ENCODE measurements around the gene EN1. TPM values are rescaled to one million over a fixed set of nuclear protein-coding genes. Genes with fewer than 3 reads are reported as not detected.
A peak's percentile ranks its signal among the peaks of the same experiment; 100 is the strongest.

EN1 gene
- total RNA-seq, 1 donor from 2014 or later: 5.1 TPM

DNA sequence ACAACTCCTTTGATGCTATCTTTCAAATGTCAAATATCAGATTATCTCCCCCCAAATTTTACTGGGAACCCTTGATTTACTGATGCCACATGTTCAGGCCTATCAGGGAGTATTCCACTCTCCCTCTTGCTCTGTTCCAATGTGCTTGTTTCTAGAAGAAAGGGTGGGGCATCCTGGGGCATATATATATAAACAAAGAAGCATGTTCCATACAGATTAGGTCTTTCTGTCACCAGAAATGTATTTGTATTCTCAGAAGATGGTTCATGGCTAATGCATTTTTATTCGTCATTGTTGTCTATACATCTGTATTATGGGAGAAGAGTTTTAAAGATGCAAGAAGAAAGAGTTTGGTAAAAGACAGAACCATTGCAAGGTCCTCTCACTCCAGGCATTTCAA lies 24.9 kb downstream of the EN1 start:
- DNase-seq (ENCODE audit: low read depth): no peak

DNA sequence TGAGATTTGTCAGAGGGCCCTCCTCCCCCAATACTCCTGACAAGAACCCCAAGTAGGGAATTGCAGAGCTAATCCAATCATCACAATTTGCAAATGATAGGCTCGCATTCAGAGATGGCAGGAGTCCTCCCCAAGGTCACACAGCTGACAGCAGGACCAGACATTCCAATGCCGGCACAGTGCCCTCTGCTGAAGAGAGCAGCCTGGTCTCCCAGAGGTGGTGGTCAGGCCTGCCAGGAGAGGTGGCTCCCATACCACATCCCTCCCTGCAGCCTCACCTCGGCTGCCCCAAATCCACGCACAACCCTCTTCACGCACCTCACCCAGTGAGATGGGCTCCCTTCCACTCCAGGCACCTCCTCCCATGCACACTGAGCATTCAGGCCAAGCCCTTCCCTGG lies 25.4 kb downstream of the EN1 start:
- no peak for DNase-seq (ENCODE audit: low read depth)

DNA sequence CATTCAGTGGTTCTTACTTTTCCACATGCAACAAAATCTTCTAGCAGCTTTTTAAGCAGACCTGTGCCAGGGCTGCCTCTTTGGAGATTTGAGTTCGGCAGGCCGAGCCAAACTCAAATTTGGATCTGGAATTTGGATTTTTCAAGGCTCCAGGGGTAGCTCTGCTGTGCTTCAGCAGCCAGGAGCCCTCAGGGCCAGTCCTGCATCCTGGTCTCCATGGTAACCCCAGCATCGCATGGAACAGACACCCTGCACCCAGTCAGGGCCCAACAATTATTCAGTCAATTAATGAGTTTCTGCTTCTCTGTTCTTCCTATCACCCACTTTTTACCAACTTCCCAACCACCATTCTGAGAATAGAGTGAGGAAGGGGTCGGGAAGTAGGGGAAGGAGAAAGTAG lies 30.0 kb downstream of the EN1 start:
- DNase-seq (ENCODE audit: low read depth): no peak

DNA sequence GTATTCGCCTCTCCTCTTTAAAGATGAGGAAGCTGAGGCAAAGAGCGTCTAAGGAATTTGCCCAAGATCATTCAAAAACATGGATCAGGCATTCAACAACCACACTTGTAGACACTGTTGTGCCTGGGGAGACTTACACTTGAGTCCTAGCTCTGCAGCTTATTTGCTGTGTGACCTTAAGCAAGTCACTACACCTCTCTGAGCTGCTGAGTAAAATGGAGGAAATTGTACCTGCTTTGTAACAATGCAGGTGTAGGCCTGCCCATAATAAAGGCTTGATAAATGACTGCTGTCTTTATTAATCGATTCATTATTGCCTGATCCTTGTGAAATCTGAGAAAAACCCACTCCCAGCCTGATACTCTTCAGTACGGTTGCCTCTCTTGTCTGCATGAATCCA lies 30.8 kb downstream of the EN1 start:
- DNase-seq (ENCODE audit: low read depth): no peak

DNA sequence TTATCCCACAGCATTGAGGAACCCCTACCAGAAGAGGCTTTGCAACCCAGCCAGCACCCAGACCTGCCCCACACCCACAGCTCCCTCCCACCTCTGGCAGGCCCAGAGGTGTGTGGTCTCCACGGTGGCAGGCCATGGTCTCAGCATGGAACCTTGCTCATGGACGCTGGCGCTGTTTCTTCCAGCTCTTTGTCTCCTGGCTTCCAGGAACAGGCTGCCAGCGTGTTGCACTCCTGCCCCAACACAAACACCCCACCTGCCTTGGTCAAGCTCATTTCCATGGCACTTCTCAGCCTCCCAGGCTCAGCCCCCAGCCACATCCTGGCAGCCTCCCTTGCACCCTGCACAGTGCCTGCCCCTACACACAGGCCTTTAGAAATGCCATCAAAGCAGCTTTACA lies 31.7 kb downstream of the EN1 start:
- DNase-seq (ENCODE audit: low read depth): no peak

DNA sequence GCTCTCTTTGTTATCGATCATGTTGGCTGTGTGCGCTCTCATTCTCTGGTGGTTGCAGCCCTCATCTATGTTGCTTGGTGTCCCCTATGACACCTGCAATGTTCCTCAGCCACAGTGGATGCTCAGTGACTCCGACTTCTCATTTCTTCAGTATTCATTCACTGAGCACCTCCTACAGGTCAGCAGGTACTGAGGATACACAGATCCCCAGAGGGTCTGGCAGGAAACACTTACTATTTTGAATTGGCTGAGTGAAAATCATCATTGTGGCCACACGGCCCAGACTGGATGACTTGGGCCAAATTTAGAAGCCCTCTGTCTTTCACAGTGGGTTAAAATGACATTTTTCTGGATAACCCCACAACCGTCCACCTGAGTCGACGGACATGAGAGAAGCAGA lies 32.1 kb downstream of the EN1 start:
- DNase-seq (ENCODE audit: low read depth): no peak

DNA sequence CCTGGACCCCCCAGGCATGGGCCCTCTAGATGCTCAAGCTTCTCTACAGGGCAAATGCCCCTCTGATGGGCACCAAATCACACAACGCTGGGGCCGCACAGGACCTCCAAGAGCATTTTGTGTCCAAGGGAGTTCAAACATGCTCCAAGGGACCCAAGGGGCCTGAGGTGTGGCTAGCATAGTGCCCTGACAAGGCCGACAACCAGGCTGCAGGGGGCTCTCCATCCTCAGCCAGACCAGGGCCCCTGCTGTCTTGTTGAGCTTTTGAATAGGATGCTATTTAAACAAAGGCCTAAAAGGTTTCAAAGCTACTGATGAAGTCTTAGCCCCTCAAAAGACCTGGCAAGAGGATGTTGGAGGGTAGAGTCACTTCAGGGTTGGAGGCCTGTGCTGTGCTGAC lies 33.1 kb downstream of the EN1 start:
- no peak for DNase-seq (ENCODE audit: low read depth)

DNA sequence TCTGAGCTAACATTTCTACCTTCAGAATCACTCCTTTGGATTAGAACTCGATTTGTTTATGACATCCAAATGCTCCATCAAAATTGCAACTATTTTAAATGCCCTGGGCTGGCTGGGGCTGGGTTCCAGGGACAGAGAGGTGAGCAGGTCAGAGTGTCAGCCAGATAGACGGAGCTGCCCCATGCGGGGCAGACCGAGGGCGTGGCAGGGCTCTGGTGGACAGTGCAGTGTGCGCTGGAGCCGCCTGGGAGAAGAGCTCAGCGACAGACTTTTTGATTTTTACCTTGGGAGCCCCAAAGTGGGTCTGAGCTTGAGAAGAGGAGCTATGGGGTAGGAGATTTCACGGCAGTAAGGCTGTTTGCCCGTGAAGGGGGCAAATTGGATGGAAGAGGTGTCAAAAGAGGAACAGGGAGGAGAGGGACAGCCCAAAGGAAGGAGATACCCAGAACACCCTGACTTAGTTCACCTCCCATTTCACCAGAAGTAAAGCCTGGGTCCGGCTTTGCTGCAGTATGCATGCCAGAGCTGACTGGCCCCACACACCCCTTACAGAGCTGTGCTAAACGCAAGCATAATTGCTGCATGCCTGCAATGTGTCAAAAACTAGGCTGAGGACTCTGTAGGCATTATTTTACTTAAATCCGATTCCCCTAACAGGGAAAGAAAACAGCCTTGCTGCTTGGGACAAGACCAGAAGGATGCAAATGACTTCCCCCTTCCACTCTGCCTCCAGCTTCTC lies 33.7 kb downstream of the EN1 start:
- no peak for DNase-seq (ENCODE audit: low read depth)

DNA sequence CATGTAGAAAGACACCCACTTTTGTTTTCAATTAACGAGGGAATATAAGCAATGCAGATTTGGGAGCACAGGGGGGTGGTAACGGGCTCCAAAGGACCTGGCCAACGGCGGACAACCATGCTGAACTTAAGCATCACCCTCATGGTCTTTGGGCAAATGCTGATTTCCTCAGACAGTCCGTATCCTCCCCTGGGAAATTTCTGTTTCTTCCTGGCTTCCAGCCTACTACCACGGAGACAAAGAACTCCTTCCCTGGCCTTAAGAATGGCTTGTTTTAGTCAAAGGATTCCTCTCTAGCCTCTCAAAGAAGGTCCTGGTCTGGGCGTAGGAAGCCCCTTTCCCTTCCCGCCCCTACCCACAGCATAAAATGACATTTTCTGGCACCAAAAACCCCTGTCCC lies 34.3 kb downstream of the EN1 start:
- no peak for DNase-seq (ENCODE audit: low read depth)

DNA sequence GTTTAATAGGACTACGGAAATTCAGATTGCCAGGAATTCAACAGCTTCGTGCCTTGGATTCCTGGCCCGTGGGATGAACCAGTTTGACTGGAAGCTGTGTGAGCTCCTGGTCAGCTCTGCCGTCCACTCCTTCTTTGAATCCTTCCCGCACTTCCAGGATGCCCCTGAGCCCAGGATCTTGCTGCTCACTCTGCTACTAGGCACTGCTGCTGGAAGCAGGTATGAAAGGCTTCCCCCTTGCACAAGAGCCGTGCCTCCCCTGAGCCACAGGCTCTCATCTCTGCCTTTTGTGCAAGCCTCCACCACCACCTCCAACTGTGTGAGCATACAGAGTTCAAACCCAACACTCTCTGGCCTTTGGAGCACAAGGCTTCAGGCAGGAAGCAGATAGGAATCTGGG lies 34.9 kb downstream of the EN1 start:
- no peak for DNase-seq (ENCODE audit: low read depth)

DNA sequence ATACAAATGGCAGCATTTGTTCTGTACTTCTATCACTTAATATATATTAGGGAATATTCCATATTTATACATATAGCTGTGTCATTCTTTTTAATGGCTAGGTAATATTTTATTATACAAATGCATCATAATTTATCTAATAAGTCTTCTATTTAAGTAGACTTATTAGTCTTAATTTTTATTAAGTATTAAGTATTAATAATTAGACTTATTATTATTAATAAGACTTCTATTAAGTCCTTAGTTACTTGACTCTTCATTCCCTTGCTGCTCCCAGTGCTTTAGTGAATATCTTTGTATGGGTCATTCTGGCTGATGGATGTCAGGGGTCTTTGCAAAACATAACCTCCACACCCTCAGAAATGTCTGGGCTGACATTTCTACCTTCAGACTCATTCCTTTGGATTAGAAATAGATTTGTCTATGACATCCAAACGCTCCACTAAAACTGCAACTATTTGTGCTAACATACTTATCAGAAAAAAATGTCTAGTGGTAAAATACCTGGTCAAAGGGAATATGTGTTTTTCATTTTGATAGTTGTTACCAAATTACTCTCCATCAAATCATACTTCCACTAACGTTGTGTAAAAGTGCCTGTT lies 35.8 kb downstream of the EN1 start:
- no peak for DNase-seq (ENCODE audit: low read depth)

DNA sequence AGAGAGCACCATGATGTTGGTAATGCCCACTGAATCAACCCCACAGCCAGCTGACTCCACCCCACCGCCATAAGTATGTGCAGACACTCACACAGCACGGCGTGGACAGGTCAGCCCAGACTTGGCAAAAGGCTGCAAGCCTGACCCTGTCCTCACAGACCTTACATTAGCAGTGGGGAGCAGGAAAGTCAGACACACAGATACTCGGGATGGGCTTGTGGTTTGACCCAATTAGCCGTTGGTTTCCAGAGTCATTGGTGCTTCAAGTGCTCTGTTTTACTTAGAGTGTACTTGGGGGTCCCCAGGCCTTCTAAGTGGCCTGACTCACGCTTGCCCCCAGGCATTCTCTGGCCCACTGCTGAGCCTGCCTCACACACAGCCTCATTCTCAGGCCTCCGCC lies 36.7 kb downstream of the EN1 start:
- no peak for DNase-seq (ENCODE audit: low read depth)

DNA sequence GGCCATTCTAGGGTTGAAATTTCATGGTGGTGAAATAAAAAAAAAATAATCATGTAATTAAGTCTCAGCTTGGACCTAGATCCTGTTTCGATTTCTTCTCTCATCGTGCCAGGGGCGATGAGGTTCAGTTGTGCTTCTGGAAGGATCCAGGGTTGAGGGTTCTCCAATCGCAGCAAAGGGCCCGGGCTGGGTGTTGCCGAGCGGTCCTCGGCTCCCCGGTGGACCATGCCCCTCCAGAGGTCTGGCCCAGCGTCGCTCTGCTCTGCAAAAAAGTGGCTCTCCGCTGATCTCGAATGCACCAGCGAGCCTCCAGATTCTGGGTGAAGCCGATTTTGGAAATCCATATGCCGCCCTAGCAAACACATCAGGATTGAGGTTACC lies 39.0 kb downstream of the EN1 start:
- no peak for DNase-seq (ENCODE audit: low read depth)

DNA sequence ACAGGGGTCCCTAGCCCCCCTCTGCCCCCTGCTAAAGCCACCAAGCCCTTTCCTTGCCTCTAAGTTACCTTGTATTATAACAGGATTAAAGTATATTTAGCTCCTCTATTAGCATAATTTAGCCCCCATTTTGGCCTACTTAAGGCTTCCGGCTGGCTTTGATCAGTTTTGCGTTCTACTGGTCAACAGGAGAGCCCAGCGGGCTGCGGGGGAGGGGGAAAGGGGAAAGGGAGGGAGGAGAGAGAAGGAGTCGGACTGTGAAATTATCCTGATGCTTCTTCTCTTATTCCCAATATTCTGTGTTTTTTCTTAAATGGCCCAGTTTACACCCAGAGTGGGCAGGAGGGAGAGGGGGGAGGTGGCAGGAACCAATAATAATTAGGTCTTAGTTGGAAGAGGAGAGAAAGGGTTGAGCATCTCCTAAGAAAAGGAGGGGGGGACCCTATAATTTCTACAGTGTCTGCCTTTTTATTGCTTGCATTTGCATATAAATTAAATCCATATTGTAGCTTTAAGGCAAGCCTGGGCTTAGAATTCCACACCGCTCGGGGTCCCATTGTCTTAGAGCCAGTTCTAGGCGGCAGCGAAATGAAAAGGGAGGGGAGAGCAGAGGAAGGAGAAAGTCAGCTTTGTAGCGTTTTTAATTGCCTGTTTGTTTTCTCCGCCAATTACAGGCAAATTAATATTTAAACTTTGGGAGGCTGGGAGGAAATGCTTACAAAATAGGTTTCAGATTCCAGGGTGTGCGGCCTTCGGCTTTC lies 39.6 kb downstream of the EN1 start:
- DNase-seq (ENCODE audit: low read depth): no peak

DNA sequence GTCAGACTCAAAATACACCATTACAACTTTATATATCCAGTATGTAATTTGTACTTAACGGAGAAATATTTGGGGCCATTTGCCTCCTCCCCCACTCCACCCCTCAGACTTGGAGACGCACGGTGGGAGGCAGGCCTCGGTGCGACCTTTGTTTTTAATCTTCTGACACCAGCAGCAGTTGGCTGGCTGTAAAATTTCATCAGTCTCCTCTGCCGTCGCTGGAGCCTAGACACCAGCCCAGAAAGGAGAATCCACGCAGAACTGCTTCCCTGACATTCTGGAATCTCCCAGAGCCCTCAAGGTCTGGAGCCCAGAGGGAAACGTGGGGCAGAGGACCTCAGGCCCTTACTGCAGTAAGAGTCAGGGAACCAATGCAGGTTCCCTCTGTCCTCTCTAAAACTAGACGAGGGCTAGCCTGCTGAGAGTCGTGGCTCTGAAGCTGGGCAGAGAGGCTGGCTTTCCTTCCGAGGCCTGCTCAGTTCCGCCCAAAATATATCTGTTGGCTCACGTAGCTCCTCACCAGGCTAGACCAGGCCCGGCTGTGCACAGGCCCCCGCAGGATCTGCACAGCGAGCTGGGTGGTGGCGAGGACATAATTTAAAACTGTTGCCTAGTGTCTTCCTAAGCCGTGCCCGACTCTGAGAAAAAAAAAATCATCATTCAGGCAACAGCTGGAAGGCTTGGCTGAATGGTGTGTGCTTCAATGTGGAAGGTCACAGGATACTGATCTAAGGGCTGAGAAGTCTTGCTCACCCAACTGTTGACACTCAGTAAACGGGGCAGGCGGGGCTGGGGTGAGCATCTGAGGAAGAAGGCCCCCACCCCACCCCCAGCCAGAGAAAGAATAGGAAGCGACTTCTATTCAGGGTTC lies 40.4 kb downstream of the EN1 start:
- DNase-seq (ENCODE audit: low read depth): peak; percentile 14

DNA sequence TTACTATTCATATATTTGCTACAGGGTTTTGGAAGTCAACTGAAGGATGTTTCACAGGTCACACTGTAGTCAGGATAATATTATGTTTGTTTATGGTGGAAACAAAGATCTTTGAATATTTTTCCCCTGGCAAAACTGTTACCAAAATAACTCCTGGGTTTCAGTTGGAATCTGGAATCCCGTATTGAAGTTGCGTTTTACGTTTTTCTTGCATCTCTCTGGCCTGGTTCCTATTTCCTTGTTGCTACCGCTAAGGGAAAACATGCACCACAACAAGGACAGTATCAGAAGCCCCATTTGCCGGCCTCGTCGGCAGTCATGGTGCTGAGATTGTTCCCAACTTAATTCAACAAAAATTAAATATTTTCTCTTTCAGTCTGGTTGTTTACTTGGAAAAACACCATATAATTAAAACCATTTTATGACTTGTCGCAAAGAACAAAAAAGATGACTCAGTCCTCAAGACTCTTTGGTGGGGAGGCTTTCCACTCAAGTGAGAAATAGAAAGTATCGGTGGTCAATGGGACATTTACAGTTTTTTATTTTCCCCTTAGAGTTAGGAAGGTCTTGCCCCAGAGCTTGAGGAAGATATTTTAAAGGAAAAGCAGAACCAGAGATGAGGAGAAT lies 42.3 kb downstream of the EN1 start:
- DNase-seq (ENCODE audit: low read depth): no peak

DNA sequence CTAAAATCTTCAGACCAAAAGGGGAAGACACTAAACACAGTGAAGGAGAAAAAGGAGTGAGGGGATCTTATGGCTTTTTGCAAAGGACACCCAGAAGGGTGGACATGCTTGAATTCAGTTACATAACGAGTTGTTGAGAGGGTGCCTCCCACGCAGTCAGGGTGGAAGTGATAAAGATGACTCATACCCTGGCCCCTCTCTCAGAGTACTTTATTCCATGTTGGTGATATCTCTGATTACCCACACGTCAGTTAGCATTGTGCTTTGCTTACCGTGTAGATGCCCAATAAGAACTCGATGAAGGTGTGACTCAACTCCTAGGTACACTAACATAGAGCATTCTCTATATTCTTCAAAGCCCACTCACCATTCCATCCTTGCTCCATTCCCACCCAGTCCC lies 44.4 kb downstream of the EN1 start:
- no peak for DNase-seq (ENCODE audit: low read depth)

DNA sequence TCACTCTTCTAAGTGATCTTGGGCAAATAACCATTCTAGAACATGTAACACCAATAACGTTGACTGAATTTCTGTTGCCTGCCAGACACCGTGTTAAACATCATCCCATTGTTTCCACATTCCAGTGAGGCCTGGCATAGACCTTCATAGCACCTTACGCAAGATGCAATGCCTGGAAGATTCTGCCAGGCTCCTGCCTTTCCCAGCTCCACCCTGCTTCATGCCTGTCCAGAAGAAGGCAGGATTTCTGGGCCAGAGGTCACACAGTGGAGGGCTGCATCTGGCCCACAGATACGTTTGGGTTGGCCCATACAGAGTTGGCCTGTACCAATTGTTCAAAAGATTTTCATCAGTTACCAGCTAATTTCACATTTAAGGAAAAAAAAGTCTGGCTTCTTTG lies 46.3 kb downstream of the EN1 start:
- DNase-seq (ENCODE audit: low read depth): no peak

DNA sequence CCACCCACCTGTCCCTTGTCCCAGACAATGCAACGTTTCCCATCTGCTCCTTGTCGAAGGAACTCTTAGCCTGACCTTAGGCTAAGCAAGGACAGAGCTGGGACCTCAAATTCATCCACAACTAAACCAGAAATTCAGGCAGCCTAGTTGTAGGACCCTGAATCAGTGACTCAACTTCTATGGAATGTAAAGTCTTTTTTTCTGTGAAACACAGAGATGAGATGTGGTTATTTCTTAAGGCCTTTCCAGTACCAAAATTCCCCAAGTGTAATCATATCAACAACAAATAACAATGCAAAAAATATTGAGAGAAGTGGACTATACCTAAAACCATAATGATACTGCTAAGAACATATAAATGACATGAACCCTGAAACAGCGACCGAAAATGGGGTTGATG lies 46.7 kb downstream of the EN1 start:
- DNase-seq (ENCODE audit: low read depth): no peak

DNA sequence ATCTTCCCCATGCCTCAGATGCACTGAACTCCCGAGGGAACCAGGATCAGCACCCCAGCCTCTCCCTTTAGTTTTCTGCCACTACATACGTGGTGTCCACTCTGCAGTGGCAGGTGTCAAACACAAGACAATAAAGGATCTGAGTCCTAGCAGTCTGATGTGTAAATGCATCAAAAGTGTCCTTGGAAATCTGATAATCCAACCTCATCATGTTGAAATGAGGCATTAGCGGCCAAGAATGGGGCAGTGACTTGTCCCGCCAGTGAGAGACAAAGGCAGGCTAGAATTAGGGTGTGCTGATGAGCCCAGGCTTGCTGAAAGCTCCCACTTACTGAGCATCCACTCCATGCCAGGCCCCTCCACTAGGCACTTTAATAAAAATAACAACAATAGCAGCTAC lies 52.9 kb downstream of the EN1 start:
- no peak for DNase-seq (ENCODE audit: low read depth)

Measured in myocyte (in vitro differentiated cells).